GM12873 (cell line): ENCODE data around the gene SIDT1.

ENCODE experiments used
- TF ChIP-seq, protein P1 (sequence below): IDR thresholded peaks from 2 replicates; pipeline ENCODE4 v1.5.1; 2012; ENCODE audit warnings: low read depth, mild to moderate bottlenecking, moderate library complexity, low read length, control low read depth; ENCODE audit not compliant: insufficient read depth; ENCODE audit errors: missing control alignments

SIDT1 gene

DNA sequence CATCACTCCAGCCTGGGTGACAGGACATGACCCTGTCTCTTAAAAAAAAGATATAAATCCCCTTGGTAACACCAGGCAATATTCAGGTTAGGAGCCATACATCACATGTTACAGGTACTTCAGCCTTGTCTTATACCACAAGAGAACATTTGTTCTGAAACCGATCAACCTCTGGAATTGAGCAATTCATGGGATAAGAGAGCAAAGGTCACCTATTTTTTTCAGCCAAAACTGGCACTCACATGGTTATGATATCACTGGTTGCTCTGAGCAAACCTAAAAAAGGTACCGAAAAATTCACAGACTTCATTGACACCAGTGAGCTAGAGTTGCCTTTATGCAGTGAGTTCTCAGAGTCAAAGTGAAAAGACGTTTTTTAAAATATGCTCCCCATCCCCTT is 26.5 kb upstream of the SIDT1 start:
- TF ChIP-seq, protein P1, sequence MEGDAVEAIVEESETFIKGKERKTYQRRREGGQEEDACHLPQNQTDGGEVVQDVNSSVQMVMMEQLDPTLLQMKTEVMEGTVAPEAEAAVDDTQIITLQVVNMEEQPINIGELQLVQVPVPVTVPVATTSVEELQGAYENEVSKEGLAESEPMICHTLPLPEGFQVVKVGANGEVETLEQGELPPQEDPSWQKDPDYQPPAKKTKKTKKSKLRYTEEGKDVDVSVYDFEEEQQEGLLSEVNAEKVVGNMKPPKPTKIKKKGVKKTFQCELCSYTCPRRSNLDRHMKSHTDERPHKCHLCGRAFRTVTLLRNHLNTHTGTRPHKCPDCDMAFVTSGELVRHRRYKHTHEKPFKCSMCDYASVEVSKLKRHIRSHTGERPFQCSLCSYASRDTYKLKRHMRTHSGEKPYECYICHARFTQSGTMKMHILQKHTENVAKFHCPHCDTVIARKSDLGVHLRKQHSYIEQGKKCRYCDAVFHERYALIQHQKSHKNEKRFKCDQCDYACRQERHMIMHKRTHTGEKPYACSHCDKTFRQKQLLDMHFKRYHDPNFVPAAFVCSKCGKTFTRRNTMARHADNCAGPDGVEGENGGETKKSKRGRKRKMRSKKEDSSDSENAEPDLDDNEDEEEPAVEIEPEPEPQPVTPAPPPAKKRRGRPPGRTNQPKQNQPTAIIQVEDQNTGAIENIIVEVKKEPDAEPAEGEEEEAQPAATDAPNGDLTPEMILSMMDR: no peak

DNA sequence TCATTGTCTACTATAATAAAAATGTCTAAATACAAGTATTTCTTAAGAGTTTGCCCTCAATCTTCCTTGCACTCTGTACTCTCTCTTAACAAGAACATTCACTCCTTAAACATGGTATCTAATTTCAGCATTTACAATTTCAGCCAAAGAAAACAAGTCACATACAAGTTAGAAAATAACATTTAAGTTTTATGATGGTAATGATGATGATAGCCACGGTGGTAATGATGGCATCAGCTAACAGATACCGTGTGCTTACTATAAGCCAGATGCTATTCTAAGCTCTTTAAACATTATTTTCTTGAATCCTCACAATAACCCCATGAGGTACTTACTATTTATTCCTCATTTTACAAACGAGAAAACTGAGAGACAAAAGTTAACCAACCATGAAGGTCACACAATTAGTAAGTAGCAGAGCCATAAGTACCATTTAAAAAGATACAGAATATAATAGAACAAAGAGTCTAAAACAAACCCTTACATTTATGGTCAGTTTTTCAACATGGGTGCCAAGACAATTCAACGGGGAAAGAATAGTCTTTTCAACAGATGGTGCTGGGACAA is 24.8 kb upstream of the SIDT1 start:
- TF ChIP-seq, protein P1: no peak

DNA sequence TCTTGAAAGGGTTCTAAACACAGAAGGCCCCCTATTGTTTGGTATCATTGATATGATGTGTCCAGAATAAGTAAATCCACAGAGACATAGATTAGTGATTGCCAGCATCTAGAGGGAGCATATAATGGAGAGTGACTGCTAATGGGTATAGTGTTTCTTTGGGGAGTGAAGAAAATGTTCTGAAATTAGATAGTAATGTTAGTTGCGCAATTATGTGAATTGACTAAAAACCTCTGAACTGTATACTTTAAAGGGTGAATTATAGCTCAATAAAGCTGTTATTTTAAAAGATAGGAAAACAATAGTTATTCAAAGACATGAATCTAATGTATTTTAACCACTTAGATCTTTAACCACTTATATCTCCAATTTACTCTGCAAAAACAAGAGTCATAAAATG is 23.4 kb upstream of the SIDT1 start:
- TF ChIP-seq, protein P1: no peak

DNA sequence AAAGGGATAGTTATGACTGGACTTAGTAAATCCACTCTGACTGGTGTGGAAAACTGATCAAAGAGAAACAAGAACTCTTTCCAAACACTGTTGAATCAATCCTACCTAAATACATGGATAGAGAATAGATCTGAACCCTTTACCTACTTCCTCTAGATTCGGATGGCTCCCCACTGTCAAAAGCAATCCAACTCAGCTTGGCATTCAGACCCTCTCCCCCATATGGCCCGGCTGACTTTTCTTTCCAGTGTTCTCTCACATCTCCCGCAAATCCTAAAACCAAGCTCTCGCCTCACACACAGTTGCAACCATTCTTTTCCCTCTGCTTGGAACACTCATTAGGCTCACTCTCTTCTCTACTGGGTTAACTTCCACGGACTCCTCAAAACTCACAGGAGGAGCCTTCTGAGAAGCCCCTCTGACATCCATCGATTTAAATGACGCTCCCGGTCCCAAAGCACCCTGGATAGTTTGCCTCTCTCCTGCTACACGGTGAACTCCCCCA is 18.0 kb upstream of the SIDT1 start:
- TF ChIP-seq, protein P1: no peak

DNA sequence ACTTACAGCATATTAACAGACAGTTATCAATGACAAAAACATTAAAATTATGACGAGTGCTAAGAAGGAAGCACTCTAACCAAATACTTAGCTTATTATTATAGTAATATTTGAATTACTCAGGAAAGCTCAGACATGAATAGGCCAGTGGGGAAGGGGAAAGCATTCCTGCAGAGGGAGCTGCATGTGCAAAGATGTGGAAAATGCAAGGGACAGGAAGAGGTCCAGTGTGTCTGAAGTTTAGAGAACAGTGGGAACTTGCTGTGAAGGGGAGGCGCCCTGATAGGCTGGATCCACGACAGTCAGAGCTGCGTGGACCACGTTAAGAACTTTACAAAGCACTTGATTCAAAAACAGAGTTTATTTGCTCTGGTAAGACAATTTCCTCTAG is 16.2 kb upstream of the SIDT1 start:
- TF ChIP-seq, protein P1: no peak

DNA sequence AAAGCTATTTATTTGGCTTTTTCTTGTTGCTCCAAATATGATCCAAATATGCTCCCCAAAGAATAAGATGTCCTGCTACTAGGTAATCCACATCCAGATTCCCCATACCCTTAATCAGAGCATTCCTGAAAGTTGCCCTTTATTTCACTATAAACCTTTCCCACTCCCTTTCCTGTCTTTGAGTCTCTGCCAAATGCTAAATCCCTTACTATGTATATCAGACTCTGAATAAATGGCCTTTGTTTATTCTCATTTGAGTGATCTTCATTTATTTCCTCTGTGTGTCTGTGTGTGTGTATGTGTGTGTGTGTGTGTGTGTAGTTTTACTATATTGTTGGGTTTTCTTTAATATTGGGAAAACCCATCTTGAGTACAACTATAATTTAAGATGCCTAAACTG is 10.4 kb upstream of the SIDT1 start:
- TF ChIP-seq, protein P1: no peak

DNA sequence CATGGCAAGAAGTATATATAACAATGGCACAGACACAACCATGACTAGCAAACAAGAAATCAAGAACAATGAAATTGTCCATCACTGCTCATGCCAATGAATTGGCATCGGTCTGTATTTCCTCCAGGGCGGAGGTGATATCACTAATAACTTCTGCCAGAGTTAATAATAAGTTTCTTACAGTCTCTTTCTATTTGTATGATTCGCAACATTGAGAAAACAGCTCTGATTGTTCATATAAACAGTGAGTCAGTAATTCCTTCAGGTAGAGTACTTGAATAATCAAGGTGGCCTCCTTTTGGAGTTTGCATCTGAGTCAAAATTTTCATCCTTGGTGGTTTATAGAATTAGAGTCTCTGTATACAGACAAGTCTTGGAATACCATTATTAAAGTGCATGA is 9.1 kb upstream of the SIDT1 start:
- TF ChIP-seq, protein P1: no peak
